ENCODE measurements around the gene CTSS. TPM values are rescaled to one million over a fixed set of nuclear protein-coding genes. Genes with fewer than 3 reads are reported as not detected.

The CTSS gene
- total RNA-seq, 1 experiment from 2014 or later = 6.3 TPM

GRCh38 chr1:150751443-150751842 lies 14.1 kb downstream of the CTSS start:
- ChIA-PET CTCF (no interaction called here), POLR2A (ENCODE audit: unreplicated experiment) (no interaction called here)
- no TSS peak for BruUV-seq (replicated peaks)
- H3K27ac ChIP-seq = no peak overlapping the region
- H3K27me3 ChIP-seq (ENCODE audit: insufficient read depth, low read depth) = no peaks in the 10 kb centered on the region
- H3K9me3 ChIP-seq (ENCODE audit: insufficient read depth, low read depth) = no peaks in the 10 kb centered on the region
- no peaks in the 10 kb centered on the region for H3K9me2 ChIP-seq (ENCODE audit: insufficient read depth)
- no peak for DNase-seq
- no peaks in the 10 kb centered on the region for H3K4me1 ChIP-seq (replicated peaks; ENCODE audit: insufficient read depth)
- no peak overlapping the region for H3K4me2 ChIP-seq
- intact Hi-C loops (cut with micrococcal nuclease; ENCODE audit: unreplicated experiment) = no loop called here
- TF ChIP-seq EZH2 (IDR thresholded peaks at IDR 0.05; ENCODE audit: low read depth) (no peak), CTCF (conservative IDR thresholded peaks at IDR 0.05) (no peak)
- no peak overlapping the region for H2AFZ ChIP-seq
- no peaks in the 10 kb centered on the region for H4K20me1 ChIP-seq (ENCODE audit: insufficient read depth)
- no peaks in the 10 kb centered on the region for H3F3A ChIP-seq (ENCODE audit: insufficient read depth, low read depth)
- H3K4me3 ChIP-seq = no peak overlapping the region
- H3K36me3 ChIP-seq (ENCODE audit: low read depth) = no peaks in the 10 kb centered on the region
- no peaks in the 10 kb centered on the region for H3K79me2 ChIP-seq (ENCODE audit: low read depth)

GRCh38 chr1:150749720-150750311 lies 15.8 kb downstream of the CTSS start:
- Histone ChIP-seq H3K27ac (no peak overlapping the region), H4K20me1 (ENCODE audit: insufficient read depth) (no peaks in the 10 kb centered on the region), H3K9me2 (ENCODE audit: insufficient read depth) (no peaks in the 10 kb centered on the region), H3F3A (ENCODE audit: insufficient read depth, low read depth) (no peaks in the 10 kb centered on the region), H3K9me3 (ENCODE audit: insufficient read depth, low read depth) (no peaks in the 10 kb centered on the region), H3K4me2 (no peak overlapping the region), H3K4me1 (replicated peaks; ENCODE audit: insufficient read depth) (no peaks in the 10 kb centered on the region), H3K79me2 (ENCODE audit: low read depth) (no peaks in the 10 kb centered on the region), H2AFZ (no peak overlapping the region), H3K4me3 (no peak overlapping the region), H3K36me3 (ENCODE audit: low read depth) (no peaks in the 10 kb centered on the region), H3K27me3 (ENCODE audit: insufficient read depth, low read depth) (no peaks in the 10 kb centered on the region)
- BruUV-seq (replicated peaks) = no TSS peak
- POLR2A ChIA-PET (ENCODE audit: unreplicated experiment) = interaction anchor here (0.5 kb wide), 1 partner anchor 108 kb away, joined by 4 read pairs; no protein-coding TSS in a partner anchor
- TF ChIP-seq EZH2 (IDR thresholded peaks at IDR 0.05; ENCODE audit: low read depth) = no peak
- no peak for TF ChIP-seq CTCF (conservative IDR thresholded peaks at IDR 0.05)
- intact Hi-C loops (cut with micrococcal nuclease; ENCODE audit: unreplicated experiment) = no loop called here
- CTCF ChIA-PET = no interaction called here
- no peak for DNase-seq

- Histone ChIP-seq H3K27me3 (ENCODE audit: insufficient read depth, low read depth) (no peaks in the 10 kb centered on the region), H3K27ac (no peak overlapping the region), H3K4me3 (no peak overlapping the region), H3K4me2 (no peak overlapping the region), H3K4me1 (replicated peaks; ENCODE audit: insufficient read depth) (no peaks in the 10 kb centered on the region), H3K9me3 (ENCODE audit: insufficient read depth, low read depth) (no peaks in the 10 kb centered on the region), H4K20me1 (ENCODE audit: insufficient read depth) (no peaks in the 10 kb centered on the region), H3K79me2 (ENCODE audit: low read depth) (no peaks in the 10 kb centered on the region), H3F3A (ENCODE audit: insufficient read depth, low read depth) (no peaks in the 10 kb centered on the region), H3K9me2 (ENCODE audit: insufficient read depth) (no peaks in the 10 kb centered on the region), H3K36me3 (ENCODE audit: low read depth) (no peaks in the 10 kb centered on the region), H2AFZ (no peak overlapping the region)
- intact Hi-C loops (cut with micrococcal nuclease; ENCODE audit: unreplicated experiment) = no loop called here
- POLR2A ChIA-PET (ENCODE audit: unreplicated experiment) = interaction anchor here (0.5 kb wide), 1 partner anchor 107 kb away, joined by 4 read pairs; no protein-coding TSS in a partner anchor
- DNase-seq = no peak
- TF ChIP-seq EZH2 (IDR thresholded peaks at IDR 0.05; ENCODE audit: low read depth) = no peak
- TF ChIP-seq CTCF (conservative IDR thresholded peaks at IDR 0.05) = no peak
- CTCF ChIA-PET = no interaction called here
- BruUV-seq (replicated peaks) = no TSS peak
These were observed 16.5 kb downstream of the CTSS start for GRCh38 chr1:150748878-150749719.

Data from PC-9 (cell line).